Measurements from ENCODE around the gene DUSP15.

GRCh38 chr20:31857861-31858759 is 12.2 kb downstream of the DUSP15 start:
- TF ChIP-seq EZH2phosphoT487 (IDR thresholded peaks at IDR 0.05; ENCODE audit: borderline replicate concordance, low read length) (no peak), EZH2 (IDR thresholded peaks at IDR 0.05; ENCODE audit: low read length, unreplicated experiment) (no peak)
